HEK293 (cell line): Measurements from ENCODE around the gene PRR22.

Experiments used
- KLF9 ChIP-seq: fragments of 450-650 bp; formaldehyde crosslinking; IDR thresholded peaks from 2 replicates; pipeline ENCODE4 v1.5.1; 2016; ENCODE audit warnings: missing biosample characterization, missing genetic modification characterization, low read depth
- PRDM2 ChIP-seq: fragments of 450-650 bp; formaldehyde crosslinking; IDR thresholded peaks from 2 replicates; pipeline ENCODE4 v1.5.1; 2016; ENCODE audit warnings: missing biosample characterization, missing genetic modification characterization, borderline replicate concordance
- ZBTB10 ChIP-seq: fragments of 450-650 bp; formaldehyde crosslinking; IDR thresholded peaks from 2 replicates; pipeline ENCODE4 v1.5.1; 2016; ENCODE audit warnings: missing biosample characterization, missing genetic modification characterization
- ZNF175 ChIP-seq: fragments of 450-650 bp; formaldehyde crosslinking; IDR thresholded peaks from 2 replicates; pipeline ENCODE4 v1.5.1; 2016; ENCODE audit warnings: missing biosample characterization, missing genetic modification characterization
- ZNF184 ChIP-seq: fragments of 450-650 bp; IDR thresholded peaks from 2 replicates; pipeline ENCODE4 v1.5.1; 2018; ENCODE audit warnings: missing biosample characterization, mild to moderate bottlenecking, missing genetic modification characterization
- ZNF202 ChIP-seq: fragments of 450-650 bp; formaldehyde crosslinking; IDR thresholded peaks from 2 replicates; pipeline ENCODE4 v1.5.1; 2016; ENCODE audit warnings: missing biosample characterization, missing genetic modification characterization, borderline replicate concordance
- ZNF391 ChIP-seq: fragments of 450-650 bp; formaldehyde crosslinking; IDR thresholded peaks from 2 replicates; pipeline ENCODE4 v1.5.1; 2016; ENCODE audit warnings: low read depth, missing biosample characterization, missing genetic modification characterization, borderline replicate concordance
- ZNF654 ChIP-seq: fragments of 450-650 bp; formaldehyde crosslinking; IDR thresholded peaks from 2 replicates; pipeline ENCODE4 v1.5.1; 2016; ENCODE audit warnings: low read depth, missing biosample characterization, missing genetic modification characterization
- ZNF830 ChIP-seq: fragments of 450-650 bp; IDR thresholded peaks from 2 replicates; pipeline ENCODE4 v1.5.0; 2018; ENCODE audit warnings: missing biosample characterization, missing genetic modification characterization, low read depth, mild to moderate bottlenecking, moderate library complexity
- TF ChIP-seq, protein P1 (sequence below): fragments of 450-650 bp; formaldehyde crosslinking; IDR thresholded peaks from 2 replicates; pipeline ENCODE4 v1.5.1; 2016; ENCODE audit warnings: missing biosample characterization, missing genetic modification characterization, borderline replicate concordance
- TF ChIP-seq, protein P2 (sequence below): fragments of 450-650 bp; IDR thresholded peaks from 2 replicates; pipeline ENCODE4 v1.5.1; 2018; ENCODE audit warnings: missing biosample characterization, missing genetic modification characterization

Gene PRR22

DNA sequence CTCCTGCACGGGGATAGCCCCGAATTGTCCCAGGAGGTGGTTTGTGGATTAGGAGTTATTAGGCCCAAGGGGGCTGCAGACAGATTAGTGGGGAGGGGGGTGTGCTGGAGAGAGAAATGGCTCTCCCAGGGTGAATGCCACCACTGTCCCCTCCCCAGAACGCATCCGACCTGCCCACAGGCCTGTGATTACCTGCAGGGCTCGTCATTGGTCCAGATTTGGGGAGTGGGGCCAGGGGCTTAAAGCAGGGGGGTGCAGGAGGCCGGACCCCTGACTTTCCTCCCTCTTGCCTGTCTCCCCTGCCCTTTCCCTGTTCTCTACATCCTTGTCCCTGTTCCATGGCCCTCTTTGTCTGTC lies 21.6 kb upstream of the PRR22 start (continued):
- TF ChIP-seq, protein P1, sequence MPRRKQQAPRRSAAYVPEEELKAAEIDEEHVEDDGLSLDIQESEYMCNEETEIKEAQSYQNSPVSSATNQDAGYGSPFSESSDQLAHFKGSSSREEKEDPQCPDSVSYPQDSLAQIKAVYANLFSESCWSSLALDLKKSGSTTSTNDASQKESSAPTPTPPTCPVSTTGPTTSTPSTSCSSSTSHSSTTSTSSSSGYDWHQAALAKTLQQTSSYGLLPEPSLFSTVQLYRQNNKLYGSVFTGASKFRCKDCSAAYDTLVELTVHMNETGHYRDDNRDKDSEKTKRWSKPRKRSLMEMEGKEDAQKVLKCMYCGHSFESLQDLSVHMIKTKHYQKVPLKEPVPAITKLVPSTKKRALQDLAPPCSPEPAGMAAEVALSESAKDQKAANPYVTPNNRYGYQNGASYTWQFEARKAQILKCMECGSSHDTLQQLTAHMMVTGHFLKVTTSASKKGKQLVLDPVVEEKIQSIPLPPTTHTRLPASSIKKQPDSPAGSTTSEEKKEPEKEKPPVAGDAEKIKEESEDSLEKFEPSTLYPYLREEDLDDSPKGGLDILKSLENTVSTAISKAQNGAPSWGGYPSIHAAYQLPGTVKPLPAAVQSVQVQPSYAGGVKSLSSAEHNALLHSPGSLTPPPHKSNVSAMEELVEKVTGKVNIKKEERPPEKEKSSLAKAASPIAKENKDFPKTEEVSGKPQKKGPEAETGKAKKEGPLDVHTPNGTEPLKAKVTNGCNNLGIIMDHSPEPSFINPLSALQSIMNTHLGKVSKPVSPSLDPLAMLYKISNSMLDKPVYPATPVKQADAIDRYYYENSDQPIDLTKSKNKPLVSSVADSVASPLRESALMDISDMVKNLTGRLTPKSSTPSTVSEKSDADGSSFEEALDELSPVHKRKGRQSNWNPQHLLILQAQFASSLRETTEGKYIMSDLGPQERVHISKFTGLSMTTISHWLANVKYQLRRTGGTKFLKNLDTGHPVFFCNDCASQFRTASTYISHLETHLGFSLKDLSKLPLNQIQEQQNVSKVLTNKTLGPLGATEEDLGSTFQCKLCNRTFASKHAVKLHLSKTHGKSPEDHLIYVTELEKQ (tag by site-specific recombination) = no peak
- TF ChIP-seq ZNF202 (tag by site-specific recombination) (no peak), ZNF830 (tag by site-specific recombination) (no peak), PRDM2 (tag by site-specific recombination) (no peak), ZNF184 (tag by site-specific recombination) (no peak), ZNF391 (tag by site-specific recombination) (no peak), ZNF654 (tag by site-specific recombination) (0 out of 2 replicates have a peak, but pooled peaks have one; percentile 1), ZBTB10 (tag by site-specific recombination) (0 out of 2 replicates have a peak, but pooled peaks have one; percentile 14), ZNF175 (tag by site-specific recombination) (no peak), KLF9 (tag by site-specific recombination) (no peak)
- TF ChIP-seq, protein P2, sequence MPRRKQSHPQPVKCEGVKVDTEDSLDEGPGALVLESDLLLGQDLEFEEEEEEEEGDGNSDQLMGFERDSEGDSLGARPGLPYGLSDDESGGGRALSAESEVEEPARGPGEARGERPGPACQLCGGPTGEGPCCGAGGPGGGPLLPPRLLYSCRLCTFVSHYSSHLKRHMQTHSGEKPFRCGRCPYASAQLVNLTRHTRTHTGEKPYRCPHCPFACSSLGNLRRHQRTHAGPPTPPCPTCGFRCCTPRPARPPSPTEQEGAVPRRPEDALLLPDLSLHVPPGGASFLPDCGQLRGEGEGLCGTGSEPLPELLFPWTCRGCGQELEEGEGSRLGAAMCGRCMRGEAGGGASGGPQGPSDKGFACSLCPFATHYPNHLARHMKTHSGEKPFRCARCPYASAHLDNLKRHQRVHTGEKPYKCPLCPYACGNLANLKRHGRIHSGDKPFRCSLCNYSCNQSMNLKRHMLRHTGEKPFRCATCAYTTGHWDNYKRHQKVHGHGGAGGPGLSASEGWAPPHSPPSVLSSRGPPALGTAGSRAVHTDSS (tag by site-specific recombination) = no peak
